ENCODE data around the gene CCDC28B.
"Not testable (repeated sequence)": the region's sequence is repeated elsewhere in the genome, so short reads cannot be mapped to it uniquely, and the experiment has no call there.

The CCDC28B gene

GRCh38 chr1:32200226-32201010, at the start of gene CCDC28B:
Gene CCDC28B, plus strand, starts transcription at chr1:32200595. Its CDS starts 1,341 bp downstream, at chr1:32201936.
- peak within 1 kb of the TSS; percentile 83 for H3K4me3 ChIP-seq (ENCODE audit: low read length)
- peak; percentile 70 for DNase-seq (ENCODE audit: low read depth)
- no peak for TF ChIP-seq CTCF (conservative IDR thresholded peaks at IDR 0.05; ENCODE audit: low read length)

- no peak overlapping the region for H3K4me3 ChIP-seq (ENCODE audit: low read length)
- peak; percentile 25 for DNase-seq (ENCODE audit: low read depth)
- no peak for TF ChIP-seq CTCF (conservative IDR thresholded peaks at IDR 0.05; ENCODE audit: low read length)
Observed at GRCh38 chr1:32150847-32151246, 49.5 kb upstream of the CCDC28B start.

- H3K4me3 ChIP-seq (ENCODE audit: low read length), result no peak overlapping the region
- peak; percentile 71 for DNase-seq (ENCODE audit: low read depth)
- TF ChIP-seq CTCF (conservative IDR thresholded peaks at IDR 0.05; ENCODE audit: low read length), result no peak
Observed at GRCh38 chr1:32151319-32151787, 49.0 kb upstream of the CCDC28B start.

- TF ChIP-seq CTCF (conservative IDR thresholded peaks at IDR 0.05; ENCODE audit: low read length), result no peak
- no peak overlapping the region for H3K4me3 ChIP-seq (ENCODE audit: low read length)
- no peak for DNase-seq (ENCODE audit: low read depth)
Observed at GRCh38 chr1:32159189-32159588, 41.2 kb upstream of the CCDC28B start.

- no peak for TF ChIP-seq CTCF (conservative IDR thresholded peaks at IDR 0.05; ENCODE audit: low read length)
- DNase-seq (ENCODE audit: low read depth), result no peak
- H3K4me3 ChIP-seq (ENCODE audit: low read length), result no peak overlapping the region
Observed at GRCh38 chr1:32163405-32163804, 37.0 kb upstream of the CCDC28B start.

GRCh38 chr1:32165633-32166032, 34.8 kb upstream of the CCDC28B start:
- not testable (repeated sequence) for DNase-seq (ENCODE audit: low read depth); H3K4me3 ChIP-seq (ENCODE audit: low read length)

- TF ChIP-seq CTCF (conservative IDR thresholded peaks at IDR 0.05; ENCODE audit: low read length), result no peak
Observed at GRCh38 chr1:32170991-32171390, 29.4 kb upstream of the CCDC28B start.

More at GRCh38 chr1:32170991-32171390, 29.4 kb upstream of the CCDC28B start:
- H3K4me3 ChIP-seq (ENCODE audit: low read length), result no peak overlapping the region
- DNase-seq (ENCODE audit: low read depth), result no peak

All from AG10803 (cell line).